Fibroblast of lung (primary cell): ENCODE results near the gene CCDC141.

Source experiments
- CTCF ChIP-seq, 2 donors: IDR thresholded peaks in 1 of 2; conservative IDR thresholded peaks in 1 of 2; 1 replicate in 1 of 2; 2 replicates in 1 of 2; pipeline ENCODE4 v1.5.1; 2011 to 2012; ENCODE audit warnings: low read length in 2 of 2, control low read depth in 1 of 2, inconsistent platforms in 1 of 2, low read depth in 1 of 2, mild to moderate bottlenecking in 1 of 2
- EZH2 ChIP-seq: IDR thresholded peaks from 2 replicates; pipeline ENCODE4 v1.5.1; 2012; ENCODE audit warnings: low read length, control low read depth, mild to moderate bottlenecking; ENCODE audit errors: missing control alignments

GRCh38 chr2:178833382-178833781, 216.6 kb downstream of the CCDC141 start:
- TF ChIP-seq CTCF (conservative IDR thresholded peaks at IDR 0.05 in 1 of 2, IDR thresholded peaks at IDR 0.05 in 1 of 2; ENCODE audit: low read depth in 1 of 2, low read length in 2 of 2) (no peak), EZH2 (no peak)
